Bronchial epithelial cell (primary cell): ENCODE data around the gene MUC13. TPM values are rescaled to one million over a fixed set of nuclear protein-coding genes. Genes with fewer than 3 reads are reported as not detected.
A peak's percentile ranks its signal among the peaks of the same experiment; 100 is the strongest.

ENCODE experiments used
- DNase-seq: peaks from one replicate; pipeline ENCODE4 v3.0.0-alpha.2; 2010; ENCODE audit warnings: low read depth
- FAIRE-seq: peaks from 2 replicates; lab custom pipeline; 2011; peaks lifted over from hg19 to GRCh38; lab: Jason Lieb, UNC
- H3K27me3 ChIP-seq: 2 replicates; pipeline ENCODE4 v1.5.1; 2011; ENCODE audit warnings: low read length; ENCODE audit not compliant: control insufficient read depth, insufficient read depth
- H3K36me3 ChIP-seq: 2 replicates; pipeline ENCODE4 v1.5.1; 2011; ENCODE audit warnings: low read length; ENCODE audit not compliant: control insufficient read depth, insufficient read depth
- H3K4me3 ChIP-seq: 2 replicates; pipeline ENCODE4 v1.5.1; 2011; ENCODE audit warnings: mild to moderate bottlenecking, low read depth, low read length, control low read depth
- total RNA-seq: library from RNA; depleted of rRNA; stranded (reverse); fragments of >200 nt; gene quantifications from 2 replicates; pipeline ENCODE4 v1.2.1, GENCODE V29; 2014
- TF ChIP-seq, protein P1 (sequence below): IDR thresholded peaks from 2 replicates; pipeline ENCODE4 v1.5.1; 2011; ENCODE audit warnings: mild to moderate bottlenecking, moderate library complexity, low read length, control low read depth, inconsistent platforms; ENCODE audit not compliant: insufficient read depth, severe bottlenecking

Gene MUC13
- total RNA-seq, 1 donor from 2014 or later, result not detected

DNA sequence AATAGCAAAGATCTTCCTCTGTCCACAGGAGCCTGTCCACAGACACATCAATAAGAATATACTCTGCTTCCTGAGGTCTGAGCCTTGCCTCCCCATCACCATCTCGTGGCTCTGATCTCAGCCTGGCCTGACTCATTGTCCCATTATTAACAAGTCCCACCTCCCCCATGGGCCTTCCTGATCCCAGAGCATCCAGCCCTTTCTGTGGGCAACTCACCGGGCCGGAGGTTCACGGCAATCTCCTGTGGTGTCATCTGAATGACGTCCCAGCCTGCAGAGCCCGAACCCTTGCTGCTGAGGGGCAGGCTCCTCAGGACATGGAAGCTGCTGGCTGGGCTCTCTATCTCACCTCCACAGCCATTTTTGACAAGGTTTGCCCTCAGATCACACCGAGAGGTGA lies 75.5 kb downstream of the MUC13 start:
- peaks cover 4% of the 10 kb centered on the region for H3K36me3 ChIP-seq
- no peaks in the 10 kb centered on the region for H3K27me3 ChIP-seq
- FAIRE-seq (no peak), DNase-seq (peak; percentile 43)
- TF ChIP-seq, protein P1, sequence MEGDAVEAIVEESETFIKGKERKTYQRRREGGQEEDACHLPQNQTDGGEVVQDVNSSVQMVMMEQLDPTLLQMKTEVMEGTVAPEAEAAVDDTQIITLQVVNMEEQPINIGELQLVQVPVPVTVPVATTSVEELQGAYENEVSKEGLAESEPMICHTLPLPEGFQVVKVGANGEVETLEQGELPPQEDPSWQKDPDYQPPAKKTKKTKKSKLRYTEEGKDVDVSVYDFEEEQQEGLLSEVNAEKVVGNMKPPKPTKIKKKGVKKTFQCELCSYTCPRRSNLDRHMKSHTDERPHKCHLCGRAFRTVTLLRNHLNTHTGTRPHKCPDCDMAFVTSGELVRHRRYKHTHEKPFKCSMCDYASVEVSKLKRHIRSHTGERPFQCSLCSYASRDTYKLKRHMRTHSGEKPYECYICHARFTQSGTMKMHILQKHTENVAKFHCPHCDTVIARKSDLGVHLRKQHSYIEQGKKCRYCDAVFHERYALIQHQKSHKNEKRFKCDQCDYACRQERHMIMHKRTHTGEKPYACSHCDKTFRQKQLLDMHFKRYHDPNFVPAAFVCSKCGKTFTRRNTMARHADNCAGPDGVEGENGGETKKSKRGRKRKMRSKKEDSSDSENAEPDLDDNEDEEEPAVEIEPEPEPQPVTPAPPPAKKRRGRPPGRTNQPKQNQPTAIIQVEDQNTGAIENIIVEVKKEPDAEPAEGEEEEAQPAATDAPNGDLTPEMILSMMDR, result no peak
- no peak overlapping the region for H3K4me3 ChIP-seq

DNA sequence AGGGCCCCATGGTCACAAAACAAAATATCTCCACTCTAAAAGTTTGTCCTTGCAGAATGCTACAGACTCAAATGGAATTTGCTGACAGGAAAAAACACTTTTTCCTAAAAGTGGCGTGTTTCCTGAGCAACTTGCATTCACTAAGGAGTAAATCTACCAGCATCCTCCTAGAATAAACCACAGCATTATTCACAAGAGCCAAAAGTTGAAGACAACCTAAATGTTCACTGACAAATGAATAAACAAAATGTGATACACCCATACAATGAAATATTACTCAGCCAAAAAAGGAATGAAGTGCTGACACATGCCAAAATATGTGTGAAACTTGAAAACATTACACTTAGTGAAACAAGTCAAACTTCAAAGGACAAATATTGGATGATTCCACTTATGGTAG lies 76.3 kb downstream of the MUC13 start:
- Histone ChIP-seq H3K36me3 (peaks cover 4% of the 10 kb centered on the region), H3K4me3 (no peak overlapping the region), H3K27me3 (no peaks in the 10 kb centered on the region)
- FAIRE-seq, result no peak
- TF ChIP-seq, protein P1, result no peak
- DNase-seq, result peak; percentile 4

DNA sequence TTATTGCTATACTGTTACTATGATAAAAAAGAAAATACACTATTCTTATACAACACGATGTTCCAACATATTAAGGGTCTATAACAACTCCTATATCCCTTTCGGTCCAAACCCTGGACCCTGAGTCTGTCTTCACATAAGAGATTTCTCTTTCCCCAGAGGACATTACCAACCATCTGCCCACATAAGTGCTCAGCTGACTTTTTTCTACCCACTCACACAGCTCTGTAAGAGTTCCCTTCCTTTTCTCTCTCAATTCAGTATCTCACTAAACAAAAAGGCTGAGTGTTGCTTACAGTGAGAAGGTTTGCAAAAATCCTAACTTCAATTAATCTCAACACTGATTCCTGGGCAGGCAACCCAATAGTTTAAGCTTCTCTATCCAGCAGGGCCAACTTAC lies 77.9 kb downstream of the MUC13 start:
- DNase-seq (no peak), FAIRE-seq (no peak)
- Histone ChIP-seq H3K36me3 (peaks cover 5% of the 10 kb centered on the region), H3K4me3 (no peak overlapping the region), H3K27me3 (no peaks in the 10 kb centered on the region)
- TF ChIP-seq, protein P1, result no peak

Other genes with a start within 250 kb of the MUC13 start
- 21.8 and 31.3 TPM in 2 replicates for gene UMPS, start 204.3 kb downstream of the MUC13 start, total RNA-seq
- gene ITGB5, start 47.4 kb downstream of the MUC13 start, total RNA-seq, result 141 and 150 TPM in 2 replicates
- 2.0 and 7.1 TPM in 2 replicates for gene HEG1, start 121.2 kb upstream of the MUC13 start, total RNA-seq